ENCODE data around the gene ZMIZ1.

Gene ZMIZ1

GRCh38 chr10:79024720-79025198 lies 44.0 kb upstream of the ZMIZ1 start:
- Histone ChIP-seq H3K27ac (ENCODE audit: low read depth, low read length) (no peak overlapping the region), H3K4me1 (ENCODE audit: control insufficient read depth in 1 of 2, insufficient read depth in 2 of 2, low read length in 2 of 2) (peaks cover 20 to 23% of the 10 kb centered on the region in 2 donors), H3K27me3 (ENCODE audit: control insufficient read depth in 1 of 2, insufficient read depth in 2 of 2, low read length in 2 of 2) (no peaks in the 10 kb centered on the region), H3K36me3 (ENCODE audit: control insufficient read depth in 1 of 2, insufficient read depth in 2 of 2, low read length in 2 of 2) (no peaks in the 10 kb centered on the region), H3K9me3 (ENCODE audit: control insufficient read depth in 1 of 2, low read length in 2 of 2) (no peaks in the 10 kb centered on the region), H3K9ac (ENCODE audit: low read depth in 1 of 2, low read length in 2 of 2) (no peak overlapping the region), H3K4me3 (ENCODE audit: low read depth in 1 of 2, low read length in 2 of 2) (no peak overlapping the region)

GRCh38 chr10:79025199-79025832 lies 43.5 kb upstream of the ZMIZ1 start:
- H3K4me3 ChIP-seq (ENCODE audit: low read depth in 1 of 2, low read length in 2 of 2): no peak overlapping the region
- H3K27ac ChIP-seq (ENCODE audit: low read depth, low read length): no peak overlapping the region

GRCh38 chr10:79026341-79026761 lies 42.4 kb upstream of the ZMIZ1 start:
- H3K9me3 ChIP-seq (ENCODE audit: control insufficient read depth in 1 of 2, low read length in 2 of 2): no peaks in the 10 kb centered on the region
- peaks cover 13 to 23% of the 10 kb centered on the region in 2 donors for H3K4me1 ChIP-seq (ENCODE audit: control insufficient read depth in 1 of 2, insufficient read depth in 2 of 2, low read length in 2 of 2)
- H3K9ac ChIP-seq (ENCODE audit: low read depth in 1 of 2, low read length in 2 of 2): no peak overlapping the region
- H3K27ac ChIP-seq (ENCODE audit: low read depth, low read length): no peak overlapping the region
- H3K27me3 ChIP-seq (ENCODE audit: control insufficient read depth in 1 of 2, insufficient read depth in 2 of 2, low read length in 2 of 2): no peaks in the 10 kb centered on the region
- no peak overlapping the region for H3K4me3 ChIP-seq (ENCODE audit: low read depth in 1 of 2, low read length in 2 of 2)
- no peaks in the 10 kb centered on the region for H3K36me3 ChIP-seq (ENCODE audit: control insufficient read depth in 1 of 2, insufficient read depth in 2 of 2, low read length in 2 of 2)

More at GRCh38 chr10:79025199-79025832, 43.5 kb upstream of the ZMIZ1 start:
- peaks cover 18 to 23% of the 10 kb centered on the region in 2 donors for H3K4me1 ChIP-seq (ENCODE audit: control insufficient read depth in 1 of 2, insufficient read depth in 2 of 2, low read length in 2 of 2)
- H3K36me3 ChIP-seq (ENCODE audit: control insufficient read depth in 1 of 2, insufficient read depth in 2 of 2, low read length in 2 of 2): no peaks in the 10 kb centered on the region
- H3K9ac ChIP-seq (ENCODE audit: low read depth in 1 of 2, low read length in 2 of 2): no peak overlapping the region
- H3K27me3 ChIP-seq (ENCODE audit: control insufficient read depth in 1 of 2, insufficient read depth in 2 of 2, low read length in 2 of 2): no peaks in the 10 kb centered on the region
- H3K9me3 ChIP-seq (ENCODE audit: control insufficient read depth in 1 of 2, low read length in 2 of 2): no peaks in the 10 kb centered on the region

- Histone ChIP-seq H3K9ac (ENCODE audit: low read depth in 1 of 2, low read length in 2 of 2) (no peak overlapping the region), H3K9me3 (ENCODE audit: control insufficient read depth in 1 of 2, low read length in 2 of 2) (no peaks in the 10 kb centered on the region), H3K4me3 (ENCODE audit: low read depth in 1 of 2, low read length in 2 of 2) (no peak overlapping the region), H3K36me3 (ENCODE audit: control insufficient read depth in 1 of 2, insufficient read depth in 2 of 2, low read length in 2 of 2) (no peaks in the 10 kb centered on the region), H3K27me3 (ENCODE audit: control insufficient read depth in 1 of 2, insufficient read depth in 2 of 2, low read length in 2 of 2) (no peaks in the 10 kb centered on the region), H3K27ac (ENCODE audit: low read depth, low read length) (no peak overlapping the region), H3K4me1 (ENCODE audit: control insufficient read depth in 1 of 2, insufficient read depth in 2 of 2, low read length in 2 of 2) (peaks cover 12 to 23% of the 10 kb centered on the region in 2 donors)
Observed at GRCh38 chr10:79026806-79027146, 42.0 kb upstream of the ZMIZ1 start.

GRCh38 chr10:79027147-79028055 lies 41.4 kb upstream of the ZMIZ1 start:
- H3K27me3 ChIP-seq (ENCODE audit: control insufficient read depth in 1 of 2, insufficient read depth in 2 of 2, low read length in 2 of 2): no peaks in the 10 kb centered on the region
- no peaks in the 10 kb centered on the region for H3K36me3 ChIP-seq (ENCODE audit: control insufficient read depth in 1 of 2, insufficient read depth in 2 of 2, low read length in 2 of 2)
- H3K4me3 ChIP-seq (ENCODE audit: low read depth in 1 of 2, low read length in 2 of 2): no peak overlapping the region
- peaks cover 12 to 23% of the 10 kb centered on the region in 2 donors for H3K4me1 ChIP-seq (ENCODE audit: control insufficient read depth in 1 of 2, insufficient read depth in 2 of 2, low read length in 2 of 2)
- no peaks in the 10 kb centered on the region for H3K9me3 ChIP-seq (ENCODE audit: control insufficient read depth in 1 of 2, low read length in 2 of 2)
- no peak overlapping the region for H3K9ac ChIP-seq (ENCODE audit: low read depth in 1 of 2, low read length in 2 of 2)
- no peak overlapping the region for H3K27ac ChIP-seq (ENCODE audit: low read depth, low read length)

- peaks cover 8 to 20% of the 10 kb centered on the region in 2 donors for H3K4me1 ChIP-seq (ENCODE audit: control insufficient read depth in 1 of 2, insufficient read depth in 2 of 2, low read length in 2 of 2)
- H3K4me3 ChIP-seq (ENCODE audit: low read depth in 1 of 2, low read length in 2 of 2): no peak overlapping the region
- H3K9me3 ChIP-seq (ENCODE audit: control insufficient read depth in 1 of 2, low read length in 2 of 2): no peaks in the 10 kb centered on the region
- no peaks in the 10 kb centered on the region for H3K36me3 ChIP-seq (ENCODE audit: control insufficient read depth in 1 of 2, insufficient read depth in 2 of 2, low read length in 2 of 2)
- H3K9ac ChIP-seq (ENCODE audit: low read depth in 1 of 2, low read length in 2 of 2): no peak overlapping the region
- H3K27ac ChIP-seq (ENCODE audit: low read depth, low read length): no peak overlapping the region
- H3K27me3 ChIP-seq (ENCODE audit: control insufficient read depth in 1 of 2, insufficient read depth in 2 of 2, low read length in 2 of 2): no peaks in the 10 kb centered on the region
Observed at GRCh38 chr10:79028056-79028430, 40.7 kb upstream of the ZMIZ1 start.

- H3K27me3 ChIP-seq (ENCODE audit: control insufficient read depth in 1 of 2, insufficient read depth in 2 of 2, low read length in 2 of 2): no peaks in the 10 kb centered on the region
- H3K9ac ChIP-seq (ENCODE audit: low read depth in 1 of 2, low read length in 2 of 2): no peak overlapping the region
- H3K36me3 ChIP-seq (ENCODE audit: control insufficient read depth in 1 of 2, insufficient read depth in 2 of 2, low read length in 2 of 2): no peaks in the 10 kb centered on the region
- no peak overlapping the region for H3K27ac ChIP-seq (ENCODE audit: low read depth, low read length)
- H3K4me3 ChIP-seq (ENCODE audit: low read depth in 1 of 2, low read length in 2 of 2): no peak overlapping the region
- H3K4me1 ChIP-seq (ENCODE audit: control insufficient read depth in 1 of 2, insufficient read depth in 2 of 2, low read length in 2 of 2): peaks cover 3 to 15% of the 10 kb centered on the region in 2 donors
- no peaks in the 10 kb centered on the region for H3K9me3 ChIP-seq (ENCODE audit: control insufficient read depth in 1 of 2, low read length in 2 of 2)
Observed at GRCh38 chr10:79028451-79029010, 40.2 kb upstream of the ZMIZ1 start.

- Histone ChIP-seq H3K9ac (ENCODE audit: low read depth in 1 of 2, low read length in 2 of 2) (no peak overlapping the region), H3K4me1 (ENCODE audit: control insufficient read depth in 1 of 2, insufficient read depth in 2 of 2, low read length in 2 of 2) (peaks cover 0 to 8% of the 10 kb centered on the region in 2 donors), H3K27me3 (ENCODE audit: control insufficient read depth in 1 of 2, insufficient read depth in 2 of 2, low read length in 2 of 2) (no peaks in the 10 kb centered on the region), H3K36me3 (ENCODE audit: control insufficient read depth in 1 of 2, insufficient read depth in 2 of 2, low read length in 2 of 2) (no peaks in the 10 kb centered on the region), H3K4me3 (ENCODE audit: low read depth in 1 of 2, low read length in 2 of 2) (no peak overlapping the region), H3K27ac (ENCODE audit: low read depth, low read length) (no peak overlapping the region), H3K9me3 (ENCODE audit: control insufficient read depth in 1 of 2, low read length in 2 of 2) (no peaks in the 10 kb centered on the region)
Observed at GRCh38 chr10:79029478-79030390, 39.0 kb upstream of the ZMIZ1 start.

GRCh38 chr10:79030705-79031104 lies 38.1 kb upstream of the ZMIZ1 start:
- no peak overlapping the region for H3K4me3 ChIP-seq (ENCODE audit: low read depth in 1 of 2, low read length in 2 of 2)
- H3K4me1 ChIP-seq (ENCODE audit: control insufficient read depth in 1 of 2, insufficient read depth in 2 of 2, low read length in 2 of 2): peaks cover 0 to 8% of the 10 kb centered on the region in 2 donors
- H3K27me3 ChIP-seq (ENCODE audit: control insufficient read depth in 1 of 2, insufficient read depth in 2 of 2, low read length in 2 of 2): no peaks in the 10 kb centered on the region
- no peaks in the 10 kb centered on the region for H3K9me3 ChIP-seq (ENCODE audit: control insufficient read depth in 1 of 2, low read length in 2 of 2)
- no peak overlapping the region for H3K27ac ChIP-seq (ENCODE audit: low read depth, low read length)
- H3K9ac ChIP-seq (ENCODE audit: low read depth in 1 of 2, low read length in 2 of 2): no peak overlapping the region
- no peaks in the 10 kb centered on the region for H3K36me3 ChIP-seq (ENCODE audit: control insufficient read depth in 1 of 2, insufficient read depth in 2 of 2, low read length in 2 of 2)
